Stimulated activated CD4-positive, alpha-beta T cell treated with anti-CD3 and anti-CD28 coated beads, Interleukin-1b, Interleukin-23, amount 100 ng/mL, for 1 hour (primary cell): ENCODE results near the gene IFNA21.
"Not testable (repeated sequence)": the region's sequence is repeated elsewhere in the genome, so short reads cannot be mapped to it uniquely, and the experiment has no call there.

Experiments used
- DNase-seq, 2 donors: peaks; one replicate each; pipeline ENCODE4 v3.0.0-alpha.2; 2020; ENCODE audit warnings: low read depth in 2 of 2

The IFNA21 gene

GRCh38 chr9:21166560-21166959, at the start of gene IFNA21:
IFNA21 (minus strand) TSS chr9:21166660; CDS start chr9:21166612, 48 bp downstream.
- not testable (repeated sequence) for DNase-seq

GRCh38 chr9:21213411-21214326, 47.2 kb upstream of the IFNA21 start:
- DNase-seq = not testable (repeated sequence)

- not testable (repeated sequence) for DNase-seq
Measured at GRCh38 chr9:21212160-21212559, 45.7 kb upstream of the IFNA21 start.

GRCh38 chr9:21210782-21211181, 44.3 kb upstream of the IFNA21 start:
- DNase-seq = not testable (repeated sequence)

- DNase-seq = no peak
Measured at GRCh38 chr9:21210311-21210710, 43.9 kb upstream of the IFNA21 start.

GRCh38 chr9:21207043-21207442, 40.6 kb upstream of the IFNA21 start, which contains the start of gene IFNA10:
IFNA10 (minus strand) TSS chr9:21207143; CDS start chr9:21207097, 46 bp downstream.
- DNase-seq = not testable (repeated sequence)

- DNase-seq = no peak
Measured at GRCh38 chr9:21205204-21205603, 38.7 kb upstream of the IFNA21 start.

GRCh38 chr9:21202105-21202504, 35.6 kb upstream of the IFNA21 start, which contains the start of gene IFNA7:
IFNA7 (minus strand) TSS chr9:21202205; CDS start chr9:21202165, 40 bp downstream.
- not testable (repeated sequence) for DNase-seq

- DNase-seq = not testable (repeated sequence)
Measured at GRCh38 chr9:21194867-21195776, 28.7 kb upstream of the IFNA21 start.

- DNase-seq = not testable (repeated sequence)
Measured at GRCh38 chr9:21187487-21187886, 21.0 kb upstream of the IFNA21 start, which contains the start of gene IFNA4. IFNA4 (minus strand) TSS chr9:21187587; CDS start chr9:21187531, 56 bp downstream.

GRCh38 chr9:21182810-21183736, 16.6 kb upstream of the IFNA21 start:
- DNase-seq = not testable (repeated sequence)

GRCh38 chr9:21174671-21175070, 8.2 kb upstream of the IFNA21 start:
- DNase-seq = no peak

- DNase-seq = no peak
Measured at GRCh38 chr9:21172156-21172555, 5.7 kb upstream of the IFNA21 start.

GRCh38 chr9:21171351-21171750, 4.9 kb upstream of the IFNA21 start:
- DNase-seq = no peak

GRCh38 chr9:21165516-21165915, 944 bp downstream of the IFNA21 start:
- DNase-seq = no peak

GRCh38 chr9:21160178-21160577, 6.3 kb downstream of the IFNA21 start:
- no peak for DNase-seq

GRCh38 chr9:21155501-21155900, 11.0 kb downstream of the IFNA21 start:
- DNase-seq = no peak

- DNase-seq = no peak
Measured at GRCh38 chr9:21154018-21154608, 12.3 kb downstream of the IFNA21 start.

GRCh38 chr9:21153336-21154017, 13.0 kb downstream of the IFNA21 start:
- DNase-seq = no peak

- DNase-seq = no peak
Measured at GRCh38 chr9:21144603-21145002, 21.9 kb downstream of the IFNA21 start.
